ENCODE measurements around the gene GALNT7.
A peak's percentile ranks its signal among the peaks of the same experiment; 100 is the strongest.

The GALNT7 gene

DNA sequence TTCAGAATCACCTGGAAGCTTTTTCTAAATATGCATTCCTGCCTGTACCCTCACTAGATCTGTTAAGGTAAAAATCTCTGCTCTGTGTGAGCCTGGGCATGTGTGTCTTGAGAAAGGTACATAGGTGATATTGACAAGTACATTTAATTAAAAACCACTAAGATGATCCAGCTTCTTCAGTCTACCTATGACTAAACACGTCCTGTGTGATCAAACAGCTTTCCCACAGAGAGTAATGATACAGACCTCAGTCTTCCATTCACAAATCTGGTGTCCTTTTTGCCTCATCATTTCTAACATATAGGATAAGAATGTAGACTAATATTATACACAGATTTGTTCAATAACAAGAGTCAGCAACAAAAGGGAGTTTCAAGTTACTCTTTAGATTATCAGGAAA, 42.6 kb downstream of the GALNT7 start:
- peaks cover 62% of the 10 kb centered on the region for H3K4me1 ChIP-seq (ENCODE audit: low read depth, poor library complexity, severe bottlenecking)
- no peaks in the 10 kb centered on the region for H3K27me3 ChIP-seq (ENCODE audit: insufficient read depth, low read depth)
- H2AFZ ChIP-seq (ENCODE audit: low read depth), result no peak overlapping the region
- H3K79me2 ChIP-seq (ENCODE audit: insufficient read depth, low read depth), result peaks cover 73% of the 10 kb centered on the region; the same call in 1 of the 2 replicates
- no peaks in the 10 kb centered on the region for H3K36me3 ChIP-seq (ENCODE audit: insufficient read depth)
- H3K4me3 ChIP-seq (IDR thresholded peaks at IDR 0.05; ENCODE audit: insufficient read depth, low read depth, low read length), result no peak overlapping the region
- no peak overlapping the region for H3K27ac ChIP-seq
- peak overlapping the region; percentile 29 for H3K4me2 ChIP-seq
- H4K20me1 ChIP-seq (ENCODE audit: insufficient read depth), result no peaks in the 10 kb centered on the region
- no peak overlapping the region for H3K9ac ChIP-seq
- TF ChIP-seq, protein P1, sequence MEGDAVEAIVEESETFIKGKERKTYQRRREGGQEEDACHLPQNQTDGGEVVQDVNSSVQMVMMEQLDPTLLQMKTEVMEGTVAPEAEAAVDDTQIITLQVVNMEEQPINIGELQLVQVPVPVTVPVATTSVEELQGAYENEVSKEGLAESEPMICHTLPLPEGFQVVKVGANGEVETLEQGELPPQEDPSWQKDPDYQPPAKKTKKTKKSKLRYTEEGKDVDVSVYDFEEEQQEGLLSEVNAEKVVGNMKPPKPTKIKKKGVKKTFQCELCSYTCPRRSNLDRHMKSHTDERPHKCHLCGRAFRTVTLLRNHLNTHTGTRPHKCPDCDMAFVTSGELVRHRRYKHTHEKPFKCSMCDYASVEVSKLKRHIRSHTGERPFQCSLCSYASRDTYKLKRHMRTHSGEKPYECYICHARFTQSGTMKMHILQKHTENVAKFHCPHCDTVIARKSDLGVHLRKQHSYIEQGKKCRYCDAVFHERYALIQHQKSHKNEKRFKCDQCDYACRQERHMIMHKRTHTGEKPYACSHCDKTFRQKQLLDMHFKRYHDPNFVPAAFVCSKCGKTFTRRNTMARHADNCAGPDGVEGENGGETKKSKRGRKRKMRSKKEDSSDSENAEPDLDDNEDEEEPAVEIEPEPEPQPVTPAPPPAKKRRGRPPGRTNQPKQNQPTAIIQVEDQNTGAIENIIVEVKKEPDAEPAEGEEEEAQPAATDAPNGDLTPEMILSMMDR (conservative IDR thresholded peaks at IDR 0.05; ENCODE audit: low read depth, low read length), result no peak

DNA sequence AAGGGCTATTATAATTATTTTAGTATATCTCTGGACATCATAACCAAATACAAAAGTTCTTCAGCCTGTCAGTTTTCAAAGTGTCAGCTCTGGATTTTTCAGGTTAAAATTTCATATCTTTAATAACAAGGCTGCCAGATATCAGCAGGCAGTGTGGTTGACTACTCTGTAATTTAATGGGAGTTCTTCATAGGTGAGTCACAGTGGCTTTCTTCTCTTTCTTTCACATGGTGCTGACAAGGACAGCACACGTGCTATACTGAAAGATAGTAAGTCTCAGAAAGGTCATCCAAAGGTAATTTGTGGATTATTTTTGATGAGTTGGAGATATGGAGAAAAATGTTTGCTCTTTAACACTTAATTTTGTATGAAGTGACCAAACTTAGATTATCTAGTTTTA, 43.2 kb downstream of the GALNT7 start:
- Histone ChIP-seq H4K20me1 (ENCODE audit: insufficient read depth) (no peaks in the 10 kb centered on the region), H3K79me2 (ENCODE audit: insufficient read depth, low read depth) (peaks cover 68% of the 10 kb centered on the region; the same call in 1 of the 2 replicates), H3K9ac (no peak overlapping the region)

DNA sequence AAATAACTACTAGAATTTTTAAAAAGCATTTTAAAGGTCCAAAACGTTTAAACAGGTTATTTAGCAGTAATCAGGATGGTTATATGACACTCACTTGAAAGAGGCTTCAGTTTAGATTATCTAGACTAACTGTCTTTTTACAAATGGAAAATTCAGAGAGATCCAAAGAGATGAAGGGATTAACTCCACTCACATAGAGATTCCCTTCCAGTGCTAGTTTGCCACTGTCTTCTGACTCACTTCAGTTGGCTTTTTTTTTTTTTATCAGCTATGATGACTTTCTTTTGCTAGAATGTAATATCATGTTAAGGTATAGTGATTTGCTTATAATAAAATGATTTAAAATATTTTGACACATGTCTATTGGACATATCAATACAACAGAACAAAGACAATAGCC, 43.8 kb downstream of the GALNT7 start:
- Histone ChIP-seq H3K4me1 (ENCODE audit: low read depth, poor library complexity, severe bottlenecking) (peaks cover 64% of the 10 kb centered on the region), H4K20me1 (ENCODE audit: insufficient read depth) (no peaks in the 10 kb centered on the region), H3K79me2 (ENCODE audit: insufficient read depth, low read depth) (peaks cover 69% of the 10 kb centered on the region; the same call in 1 of the 2 replicates)

More for the DNA sequence above, 43.2 kb downstream of the GALNT7 start:
- H3K4me1 ChIP-seq (ENCODE audit: low read depth, poor library complexity, severe bottlenecking), result peaks cover 60% of the 10 kb centered on the region
- TF ChIP-seq, protein P1 (conservative IDR thresholded peaks at IDR 0.05; ENCODE audit: low read depth, low read length), result no peak
- H3K27ac ChIP-seq, result no peak overlapping the region
- no peak overlapping the region for H3K4me3 ChIP-seq (IDR thresholded peaks at IDR 0.05; ENCODE audit: insufficient read depth, low read depth, low read length)
- no peak overlapping the region for H2AFZ ChIP-seq (ENCODE audit: low read depth)
- no peaks in the 10 kb centered on the region for H3K27me3 ChIP-seq (ENCODE audit: insufficient read depth, low read depth)
- H3K4me2 ChIP-seq, result peak overlapping the region; percentile 29
- H3K36me3 ChIP-seq (ENCODE audit: insufficient read depth), result no peaks in the 10 kb centered on the region

DNA sequence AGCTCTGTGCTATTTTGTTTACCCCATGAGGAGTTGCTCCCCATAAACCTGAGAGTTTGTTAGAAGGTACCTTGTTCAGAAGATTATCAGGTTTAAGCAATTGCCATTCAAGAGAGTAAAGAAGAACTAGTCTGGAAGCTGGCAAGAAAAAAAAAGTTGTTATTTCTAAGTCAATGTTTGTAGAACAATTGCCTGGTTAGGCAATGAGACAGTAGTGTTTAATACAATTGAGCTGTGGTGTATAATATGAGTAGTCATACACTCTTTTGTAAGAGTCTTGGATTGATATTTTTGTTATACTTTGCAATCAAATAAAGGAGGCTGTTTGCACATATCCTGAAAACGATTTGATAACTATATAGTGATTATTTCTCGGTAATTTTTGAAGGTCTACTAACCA, 44.7 kb downstream of the GALNT7 start:
- Histone ChIP-seq H4K20me1 (ENCODE audit: insufficient read depth) (no peaks in the 10 kb centered on the region), H3K27me3 (ENCODE audit: insufficient read depth, low read depth) (no peaks in the 10 kb centered on the region), H2AFZ (ENCODE audit: low read depth) (no peak overlapping the region), H3K27ac (no peak overlapping the region), H3K4me2 (no peak overlapping the region), H3K79me2 (ENCODE audit: insufficient read depth, low read depth) (peaks cover 71% of the 10 kb centered on the region; the same call in 1 of the 2 replicates), H3K36me3 (ENCODE audit: insufficient read depth) (no peaks in the 10 kb centered on the region), H3K9ac (no peak overlapping the region), H3K4me1 (ENCODE audit: low read depth, poor library complexity, severe bottlenecking) (peaks cover 73% of the 10 kb centered on the region), H3K4me3 (IDR thresholded peaks at IDR 0.05; ENCODE audit: insufficient read depth, low read depth, low read length) (no peak overlapping the region)
- TF ChIP-seq, protein P1 (conservative IDR thresholded peaks at IDR 0.05; ENCODE audit: low read depth, low read length), result no peak

More for the DNA sequence above, 43.8 kb downstream of the GALNT7 start:
- no peaks in the 10 kb centered on the region for H3K36me3 ChIP-seq (ENCODE audit: insufficient read depth)
- H3K9ac ChIP-seq, result no peak overlapping the region
- H3K27me3 ChIP-seq (ENCODE audit: insufficient read depth, low read depth), result no peaks in the 10 kb centered on the region
- peak overlapping the region; percentile 29 for H3K4me2 ChIP-seq
- no peak overlapping the region for H2AFZ ChIP-seq (ENCODE audit: low read depth)
- H3K27ac ChIP-seq, result no peak overlapping the region
- TF ChIP-seq, protein P1 (conservative IDR thresholded peaks at IDR 0.05; ENCODE audit: low read depth, low read length), result no peak
- H3K4me3 ChIP-seq (IDR thresholded peaks at IDR 0.05; ENCODE audit: insufficient read depth, low read depth, low read length), result no peak overlapping the region

Data from KMS-11 (cell line).